Measurements from ENCODE around the gene ASB2.

- TF ChIP-seq, protein P1, sequence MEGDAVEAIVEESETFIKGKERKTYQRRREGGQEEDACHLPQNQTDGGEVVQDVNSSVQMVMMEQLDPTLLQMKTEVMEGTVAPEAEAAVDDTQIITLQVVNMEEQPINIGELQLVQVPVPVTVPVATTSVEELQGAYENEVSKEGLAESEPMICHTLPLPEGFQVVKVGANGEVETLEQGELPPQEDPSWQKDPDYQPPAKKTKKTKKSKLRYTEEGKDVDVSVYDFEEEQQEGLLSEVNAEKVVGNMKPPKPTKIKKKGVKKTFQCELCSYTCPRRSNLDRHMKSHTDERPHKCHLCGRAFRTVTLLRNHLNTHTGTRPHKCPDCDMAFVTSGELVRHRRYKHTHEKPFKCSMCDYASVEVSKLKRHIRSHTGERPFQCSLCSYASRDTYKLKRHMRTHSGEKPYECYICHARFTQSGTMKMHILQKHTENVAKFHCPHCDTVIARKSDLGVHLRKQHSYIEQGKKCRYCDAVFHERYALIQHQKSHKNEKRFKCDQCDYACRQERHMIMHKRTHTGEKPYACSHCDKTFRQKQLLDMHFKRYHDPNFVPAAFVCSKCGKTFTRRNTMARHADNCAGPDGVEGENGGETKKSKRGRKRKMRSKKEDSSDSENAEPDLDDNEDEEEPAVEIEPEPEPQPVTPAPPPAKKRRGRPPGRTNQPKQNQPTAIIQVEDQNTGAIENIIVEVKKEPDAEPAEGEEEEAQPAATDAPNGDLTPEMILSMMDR (IDR thresholded peaks at IDR 0.05): no peak
- no peak for TF ChIP-seq POLR2A (IDR thresholded peaks at IDR 0.05)
- TF ChIP-seq EP300 (IDR thresholded peaks at IDR 0.05): no peak
Observed at GRCh38 chr14:93956514-93957332, 19.6 kb downstream of the ASB2 start.
